ENCODE measurements around the gene GGCX.

DNA sequence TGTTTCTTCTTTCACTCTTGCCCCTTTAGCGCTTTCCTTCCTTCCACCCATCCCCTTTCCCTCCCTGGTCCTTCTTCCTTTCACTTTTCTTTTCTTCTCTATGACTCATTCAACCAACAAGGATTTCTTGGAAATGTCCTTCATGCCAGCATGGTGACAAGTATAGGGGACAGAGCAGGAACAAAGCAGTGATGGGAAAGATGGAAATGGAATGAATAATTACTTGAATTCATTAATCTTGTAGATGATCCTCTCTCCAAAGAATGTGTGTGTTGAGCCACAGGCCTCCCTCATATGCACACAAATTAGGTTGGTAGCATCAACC, 24.4 kb upstream of the GGCX start:
- TF ChIP-seq JUND (CRISPR knock-in tag; IDR thresholded peaks at IDR 0.05): no peak
- no peak for TF ChIP-seq ZNF121 (CRISPR knock-in tag; IDR thresholded peaks at IDR 0.05)
- TF ChIP-seq USF2 (IDR thresholded peaks at IDR 0.05; ENCODE audit: low read depth, low read length): no peak
- TF ChIP-seq USF2 (CRISPR knock-in tag; IDR thresholded peaks at IDR 0.05; ENCODE audit: borderline replicate concordance): no peak
- no peak for TF ChIP-seq CTCF (CRISPR knock-in tag; IDR thresholded peaks at IDR 0.05)
- TF ChIP-seq CREM (IDR thresholded peaks at IDR 0.05): no peak
- no peak for TF ChIP-seq CREM (CRISPR knock-in tag; IDR thresholded peaks at IDR 0.05)
- TF ChIP-seq RAD21 (CRISPR knock-in tag; IDR thresholded peaks at IDR 0.05): no peak
- TF ChIP-seq TAF1 (CRISPR knock-in tag; IDR thresholded peaks at IDR 0.05): no peak
- no peak for TF ChIP-seq ZNF282 (IDR thresholded peaks at IDR 0.05; ENCODE audit: partially characterized antibody)
- TF ChIP-seq ARNT2 (CRISPR knock-in tag; IDR thresholded peaks at IDR 0.05; ENCODE audit: low read depth): no peak
- TF ChIP-seq ZNF263 (CRISPR knock-in tag; IDR thresholded peaks at IDR 0.05): no peak
- TF ChIP-seq, protein P1, sequence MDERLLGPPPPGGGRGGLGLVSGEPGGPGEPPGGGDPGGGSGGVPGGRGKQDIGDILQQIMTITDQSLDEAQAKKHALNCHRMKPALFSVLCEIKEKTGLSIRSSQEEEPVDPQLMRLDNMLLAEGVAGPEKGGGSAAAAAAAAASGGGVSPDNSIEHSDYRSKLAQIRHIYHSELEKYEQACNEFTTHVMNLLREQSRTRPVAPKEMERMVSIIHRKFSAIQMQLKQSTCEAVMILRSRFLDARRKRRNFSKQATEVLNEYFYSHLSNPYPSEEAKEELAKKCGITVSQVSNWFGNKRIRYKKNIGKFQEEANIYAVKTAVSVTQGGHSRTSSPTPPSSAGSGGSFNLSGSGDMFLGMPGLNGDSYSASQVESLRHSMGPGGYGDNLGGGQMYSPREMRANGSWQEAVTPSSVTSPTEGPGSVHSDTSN (CRISPR knock-in tag; IDR thresholded peaks at IDR 0.05): no peak

All from HepG2 (cell line).